Coronary artery (tissue), 2 donors: Measurements from ENCODE around the gene EFCAB6.

Experiments
- DNase-seq: peaks from one replicate; pipeline ENCODE4 v3.0.0-alpha.2; 2017; ENCODE audit warnings: low spot score
- H3K27ac ChIP-seq, 2 donors: fragments of 200-600 bp; sonication (generic); one replicate each; pipeline ENCODE4 v1.5.1; 2016 to 2019
- H3K4me3 ChIP-seq: fragments of 200-600 bp; sonication (generic); 2 replicates; pipeline ENCODE4 v1.5.1; 2016; ENCODE audit warnings: mild to moderate bottlenecking, moderate library complexity
- CTCF ChIP-seq: fragments of 200-600 bp; sonication (generic); IDR thresholded peaks from one replicate; pipeline ENCODE4 v1.5.1; 2019; ENCODE audit warnings: antibody characterized with exemption

EFCAB6 gene

GRCh38 chr22:43633631-43634285, 178.3 kb downstream of the EFCAB6 start:
- Histone ChIP-seq H3K27ac (no peak overlapping the region), H3K4me3 (no peak overlapping the region)
- no peak for DNase-seq
- no peak for TF ChIP-seq CTCF

- no peak for TF ChIP-seq CTCF
Measured at GRCh38 chr22:43631846-43632245, 180.3 kb downstream of the EFCAB6 start.

GRCh38 chr22:43631201-43631600, 180.9 kb downstream of the EFCAB6 start:
- Histone ChIP-seq H3K4me3 (no peak overlapping the region), H3K27ac (no peak overlapping the region)
- no peak for TF ChIP-seq CTCF
- DNase-seq: no peak

More at GRCh38 chr22:43631846-43632245, 180.3 kb downstream of the EFCAB6 start:
- DNase-seq: no peak
- Histone ChIP-seq H3K4me3 (no peak overlapping the region), H3K27ac (no peak overlapping the region)

- Histone ChIP-seq H3K4me3 (no peak overlapping the region), H3K27ac (no peak overlapping the region)
- DNase-seq: no peak
- TF ChIP-seq CTCF: no peak
Measured at GRCh38 chr22:43630451-43630850, 181.7 kb downstream of the EFCAB6 start.

GRCh38 chr22:43628250-43628649, 183.9 kb downstream of the EFCAB6 start:
- H3K4me3 ChIP-seq: no peak overlapping the region
- no peak overlapping the region for H3K27ac ChIP-seq
- no peak for TF ChIP-seq CTCF
- DNase-seq: no peak

GRCh38 chr22:43627485-43628213, 184.5 kb downstream of the EFCAB6 start:
- Histone ChIP-seq H3K27ac (no peak overlapping the region), H3K4me3 (no peak overlapping the region)
- DNase-seq: no peak
- no peak for TF ChIP-seq CTCF

- no peak for TF ChIP-seq CTCF
- Histone ChIP-seq H3K4me3 (no peak overlapping the region), H3K27ac (no peak overlapping the region)
- no peak for DNase-seq
Measured at GRCh38 chr22:43625242-43625641, 186.9 kb downstream of the EFCAB6 start.
